Adrenal gland (tissue), 12 donors: Measurements from ENCODE around the gene TJP2. TPM values are rescaled to one million over a fixed set of nuclear protein-coding genes. Genes with fewer than 3 reads are reported as not detected.
A peak's percentile ranks its signal among the peaks of the same experiment; 100 is the strongest.
"Not testable (repeated sequence)": the region's sequence is repeated elsewhere in the genome, so short reads cannot be mapped to it uniquely, and the experiment has no call there.

Experiments
- DNase-seq, 7 donors: peaks; one replicate each; pipeline ENCODE4 v3.0.0-alpha.2; 2019 to 2020
- H3K27ac ChIP-seq, 5 donors: fragments of 200-600 bp; sonication (generic) in 4 of 5; 1 replicate in 3 of 5; 2 replicates in 2 of 5; pipeline versions ENCODE4 v1.5.1 to v1.8.0; 2016 to 2020; ENCODE audit warnings: mild to moderate bottlenecking in 1 of 5
- H3K27me3 ChIP-seq: fragments of 200-600 bp; 2 replicates; pipeline ENCODE4 v1.8.0; 2021
- H3K36me3 ChIP-seq, 2 donors: fragments of 200-600 bp; replicated peaks in 1 of 2; 1 replicate in 1 of 2; 2 replicates in 1 of 2; pipeline versions ENCODE4 v1.5.1 to v1.8.0; 2018 to 2022
- H3K4me1 ChIP-seq, 2 donors: fragments of 200-600 bp; replicated peaks in 1 of 2; 1 replicate in 1 of 2; 2 replicates in 1 of 2; pipeline versions ENCODE4 v1.5.1 to v1.8.0; 2018 to 2021
- H3K4me3 ChIP-seq, 4 donors: fragments of 200-600 bp; sonication (generic) in 3 of 4; one replicate each; pipeline ENCODE4 v1.5.1; 2016 to 2018
- H3K9me3 ChIP-seq, 3 donors: fragments of 200-600 bp; sonication (generic) in 1 of 3; replicated peaks in 1 of 3; 1 replicate in 2 of 3; 2 replicates in 1 of 3; pipeline versions ENCODE4 v1.5.1 to v1.8.0; 2016 to 2021
- CTCF ChIP-seq, 6 experiments: fragments of 450-650 bp in 4 of 6; fragments of 200-600 bp in 2 of 6; sonication (generic) in 1 of 6; IDR thresholded peaks; 1 replicate in 5 of 6; 2 replicates in 1 of 6; pipeline versions ENCODE4 v1.5.1 to v1.8.0; 2016 to 2021; ENCODE audit warnings: antibody characterized with exemption in 6 of 6, mild to moderate bottlenecking in 2 of 6, moderate library complexity in 1 of 6
- POLR2A ChIP-seq, 2 donors: fragments of 450-650 bp; IDR thresholded peaks; one replicate each; pipeline ENCODE4 v1.6.1; 2017; ENCODE audit warnings: antibody characterized with exemption in 2 of 2, mild to moderate bottlenecking in 2 of 2, moderate library complexity in 1 of 2
- WGBS, 4 donors: extraction: QIAGEN DNeasy Blood & Tissue Kit in 2 of 4; methylation state at CpG; one replicate each; pipeline versions ENCODE4 v1.1.5 to v1.1.7; 2013 to 2017; 5-methylcytosine and 5-hydroxymethylcytosine counted together
- intact Hi-C, 2 donors: fragments of 100-400 bp; cut with DNase I; formaldehyde crosslinking; loops; one replicate each; pipeline versions ENCODE4 v1.14.1 to v1.15.0; 2022 to 2023
- polyA plus RNA-seq, 3 donors: library from polyadenylated mRNA; stranded (reverse); fragments of 200-250 nt in 2 of 3; fragments of 350-450 nt in 1 of 3; fragmentation: Illumina TruSeq in 1 of 3; extraction: RNeasy Lipid Tissue Mini Kit (QIAGEN cat#74804) in 1 of 3; gene quantifications; one replicate each; pipeline ENCODE4 v1.2.3, GENCODE V29; 2013 to 2014
- total RNA-seq, 9 donors: library from RNA; depleted of rRNA in 4 of 9; stranded (reverse); fragments of >200 nt in 4 of 9; fragments of 120-200 nt in 1 of 9; fragmentation: NEBNext Ultra II Directional in 1 of 9; extraction: Animal tissue kit (Norgen Biotek cat#: 25700) in 1 of 9; gene quantifications; one replicate each; pipeline versions ENCODE4 v1.1.0 to v1.2.4, GENCODE V29; 2013 to 2023
- donor health status: healthy with polysubstance abuse.
- donor health status: Bipolar disorder and iron deficiency.
- donor health status: DM: yes; HTN: yes; CAD: no.
- donor health status: DM: no; HTN: no; CAD: no.
- donor health status: DM: no; HTN: no; CAD: no.
- donor health status: DM: yes; HTN: yes; CAD: no.

Gene TJP2
- total and polyA plus RNA-seq, 12 donors: 14.5 to 108 (median 30.2) TPM

DNA sequence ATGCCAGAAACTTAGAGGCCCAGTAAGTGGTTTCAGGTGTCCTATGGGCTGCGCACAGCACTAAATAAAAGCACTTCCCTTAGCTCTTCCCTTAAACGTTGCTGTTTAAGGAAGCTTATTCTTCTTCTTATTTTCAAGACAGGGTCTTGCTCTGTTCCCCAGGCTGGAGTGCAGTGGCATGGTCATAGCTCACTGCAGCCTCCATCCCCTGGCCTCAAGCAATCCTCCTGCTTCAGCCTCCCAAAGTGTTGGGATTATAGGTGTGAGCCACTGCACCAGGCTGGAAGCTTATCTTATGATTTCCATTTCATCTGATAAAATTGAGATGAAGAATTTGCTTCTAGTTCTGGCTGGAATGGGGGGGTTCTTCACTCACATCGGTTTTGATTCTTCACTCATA lies 15.6 kb upstream of the TJP2 start:
- intact Hi-C loops: no loop called here
- Histone ChIP-seq H3K36me3 (no peaks in the 10 kb centered on the region), H3K4me1 (no peaks in the 10 kb centered on the region), H3K9me3 (no peaks in the 10 kb centered on the region), H3K27ac (no peak overlapping the region), H3K27me3 (no peaks in the 10 kb centered on the region), H3K4me3 (no peak overlapping the region)
- DNase-seq: peak in 1 of 7 donors; percentile 2
- TF ChIP-seq CTCF (IDR thresholded peaks at IDR 0.05) (no peak), POLR2A (IDR thresholded peaks at IDR 0.05) (no peak)
- WGBS, 4 donors: 79 to 84% (median 82%) methylated on average over 3 of the region's 3 CpGs

DNA sequence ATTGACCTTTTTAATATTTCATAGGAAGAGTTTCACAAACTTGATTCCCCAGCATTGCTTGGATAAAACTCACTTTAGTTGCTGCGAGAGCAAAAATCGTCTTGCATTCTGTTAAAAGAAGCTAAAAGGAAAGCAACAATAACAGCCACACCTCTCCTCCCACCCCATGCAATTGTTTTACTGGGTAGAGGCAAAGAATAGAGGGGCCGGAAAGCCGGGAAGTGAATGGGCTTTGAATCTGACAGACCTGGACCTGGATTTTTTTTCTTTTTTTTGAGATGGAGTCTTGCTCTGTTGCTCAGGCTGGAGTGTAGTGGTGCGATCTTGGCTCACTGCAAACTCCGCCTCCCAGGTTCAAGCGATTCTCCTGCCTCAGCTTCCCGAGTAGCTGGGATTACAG lies 9.5 kb upstream of the TJP2 start:
- H3K36me3 ChIP-seq, H3K4me1 ChIP-seq, H3K4me3 ChIP-seq, H3K9me3 ChIP-seq, DNase-seq, H3K27me3 ChIP-seq: not testable (repeated sequence)
- intact Hi-C loops: loop anchor here in 1 of 2 donors (10.0 kb wide), 1 partner anchor 50 kb away; no protein-coding TSS in a partner anchor
- 72 to 89% (median 78%) methylated on average over 8 of the region's 8 CpGs for WGBS, 4 donors
- H3K27ac ChIP-seq: peak overlapping the region in 1 of 5 donors; percentile 60

DNA sequence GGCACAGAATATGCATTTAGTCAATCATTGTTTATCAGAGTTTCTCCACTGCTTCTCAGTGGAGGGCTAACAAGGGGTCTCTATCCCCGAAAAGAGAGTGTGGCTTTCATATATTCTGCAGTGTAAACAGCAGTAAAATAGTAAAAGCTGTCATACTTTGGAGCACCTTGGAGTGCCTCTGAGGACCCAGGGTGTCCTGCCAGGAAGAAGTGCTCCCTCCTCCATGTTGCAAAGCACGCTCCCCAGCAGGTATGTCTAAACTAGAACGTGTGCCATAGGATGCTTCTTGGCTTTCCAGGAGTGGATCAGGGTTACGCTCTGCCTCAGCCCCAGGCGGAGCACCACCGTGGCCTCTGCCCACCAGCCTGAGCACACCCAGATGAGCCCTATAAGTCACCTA lies 8.5 kb upstream of the TJP2 start:
- WGBS, 4 donors: 94 to 100% (median 96%) methylated on average over 1 to 6 of the region's 6 CpGs
- H3K27me3 ChIP-seq: no peaks in the 10 kb centered on the region
- DNase-seq: no peak
- H3K27ac ChIP-seq: no peak overlapping the region
- peaks cover 0 to 10% of the 10 kb centered on the region in 2 donors for H3K4me1 ChIP-seq
- no peaks in the 10 kb centered on the region for H3K36me3 ChIP-seq
- no peaks in the 10 kb centered on the region for H3K9me3 ChIP-seq
- no peak overlapping the region for H3K4me3 ChIP-seq
- intact Hi-C loops: loop anchor here in 1 of 2 donors (10.0 kb wide), 1 partner anchor 51 kb away; no protein-coding TSS in a partner anchor
- TF ChIP-seq CTCF (IDR thresholded peaks at IDR 0.05) (no peak), POLR2A (IDR thresholded peaks at IDR 0.05) (no peak)

- no peak overlapping the region for H3K27ac ChIP-seq
- H3K36me3 ChIP-seq: no peaks in the 10 kb centered on the region
- no peak overlapping the region for H3K4me3 ChIP-seq
- intact Hi-C loops: loop anchor here in 1 of 2 donors (10.0 kb wide), 1 partner anchor 54 kb away; no protein-coding TSS in a partner anchor
- no peaks in the 10 kb centered on the region for H3K9me3 ChIP-seq
- H3K4me1 ChIP-seq: peaks cover 6 to 18% of the 10 kb centered on the region in 2 donors
- H3K27me3 ChIP-seq: no peaks in the 10 kb centered on the region
- peak in 2 of 7 donors; percentile 16 to 21 for DNase-seq
- WGBS, 4 donors: 69 to 80% (median 74%) methylated on average over 13 of the region's 13 CpGs
- no peak for TF ChIP-seq CTCF (IDR thresholded peaks at IDR 0.05)
- no peak for TF ChIP-seq POLR2A (IDR thresholded peaks at IDR 0.05)
These were observed 5.3 kb upstream of the TJP2 start for GRCh38 chr9:69168709-69169217.

DNA sequence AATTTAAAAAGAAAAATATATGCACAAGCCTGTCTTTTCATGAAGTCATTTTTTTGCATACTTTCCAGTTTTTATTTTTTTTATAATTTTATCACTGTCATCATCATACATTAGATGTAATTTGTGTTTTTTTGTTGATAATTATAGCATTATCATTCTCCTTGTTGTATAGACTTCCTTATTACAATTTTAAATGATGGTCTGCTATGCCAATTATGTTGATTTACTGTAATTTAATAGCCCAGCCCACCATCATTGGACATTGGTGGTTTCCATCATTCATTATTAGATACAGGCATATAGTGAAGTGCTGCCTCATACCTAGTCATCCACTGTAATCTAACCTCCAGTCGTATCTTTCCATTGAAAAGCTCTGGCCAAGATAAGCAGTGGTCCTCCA lies 3.8 kb upstream of the TJP2 start:
- Histone ChIP-seq H3K4me3 (no peak overlapping the region), H3K4me1 (peaks cover 6 to 16% of the 10 kb centered on the region in 2 donors), H3K27ac (no peak overlapping the region), H3K9me3 (no peaks in the 10 kb centered on the region), H3K36me3 (no peaks in the 10 kb centered on the region), H3K27me3 (no peaks in the 10 kb centered on the region)
- WGBS, 4 donors: 69 to 96% (median 86%) methylated on average over 1 of the region's 1 CpG
- intact Hi-C loops: no loop called here
- no peak for DNase-seq
- TF ChIP-seq CTCF (IDR thresholded peaks at IDR 0.05) (no peak), POLR2A (IDR thresholded peaks at IDR 0.05) (no peak)
